Neural cell (in vitro differentiated cells): Measurements from ENCODE around the gene IGF2BP2. TPM values are rescaled to one million over a fixed set of nuclear protein-coding genes. Genes with fewer than 3 reads are reported as not detected.

Experiments
- H2AFZ ChIP-seq: fragments of 200-600, 300-800 bp; sonication (generic), shearing (Covaris generic); 2 replicates; pipeline ENCODE4 v1.6.0; 2014; ENCODE audit warnings: low read depth, mild to moderate bottlenecking, antibody characterized with exemption, low read length, moderate library complexity
- H3F3A ChIP-seq: fragments of 200-600 bp; shearing (Covaris generic); 2 replicates; pipeline ENCODE4 v1.6.1; 2016; ENCODE audit warnings: mild to moderate bottlenecking, moderate library complexity, mixed read lengths, antibody characterized with exemption, low read length; ENCODE audit not compliant: insufficient read depth, poor library complexity, severe bottlenecking
- H3K27ac ChIP-seq: fragments of 200-600, 300-800 bp; sonication (generic), shearing (Covaris generic); 2 replicates; pipeline ENCODE4 v1.5.1; 2014; ENCODE audit warnings: mild to moderate bottlenecking, low read length, moderate library complexity
- H3K27me3 ChIP-seq: fragments of 300-800, 200-600 bp; sonication (generic), shearing (Covaris generic); 2 replicates; pipeline ENCODE4 v1.6.0; 2014; ENCODE audit warnings: mild to moderate bottlenecking, low read depth, low read length, moderate library complexity; ENCODE audit not compliant: insufficient read depth
- H3K36me3 ChIP-seq: fragments of 300-800, 200-600 bp; sonication (generic), shearing (Covaris generic); 2 replicates; pipeline ENCODE4 v1.5.1; 2014; ENCODE audit warnings: mild to moderate bottlenecking, antibody characterized with exemption, low read length, moderate library complexity; ENCODE audit not compliant: insufficient read depth
- H3K4me2 ChIP-seq: fragments of 300-800, 200-600 bp; sonication (generic), shearing (Covaris generic); 2 replicates; pipeline ENCODE4 v1.6.0; 2014; ENCODE audit warnings: mild to moderate bottlenecking, low read length
- H3K4me3 ChIP-seq: fragments of 300-800, 200-600 bp; sonication (generic), shearing (Covaris generic); 2 replicates; pipeline ENCODE4 v1.5.1; 2014; ENCODE audit warnings: mild to moderate bottlenecking, low read length, moderate library complexity
- H3K79me2 ChIP-seq: fragments of 200-600 bp; shearing (Covaris generic); replicated peaks from 2 replicates; pipeline ENCODE4 v1.6.0; 2014; ENCODE audit warnings: mild to moderate bottlenecking, low read length, moderate library complexity; ENCODE audit not compliant: insufficient read depth
- H3K9ac ChIP-seq: fragments of 300-800, 200-600 bp; sonication (generic), shearing (Covaris generic); 2 replicates; pipeline ENCODE4 v1.6.1; 2016; ENCODE audit warnings: mild to moderate bottlenecking, low read length, mixed read lengths
- H3K9me2 ChIP-seq: fragments of 200-600 bp; shearing (Covaris generic); 2 replicates; pipeline ENCODE4 v1.6.1; 2016; ENCODE audit warnings: mild to moderate bottlenecking, low read length, mixed read lengths; ENCODE audit not compliant: insufficient read depth
- H3K9me3 ChIP-seq: fragments of 200-600, 300-800 bp; sonication (generic), shearing (Covaris generic); 2 replicates; pipeline ENCODE4 v1.6.1; 2016; ENCODE audit warnings: mild to moderate bottlenecking, mixed run types, low read length, moderate library complexity, mixed read lengths
- H4K20me1 ChIP-seq: fragments of 200-600 bp; shearing (Covaris generic); 2 replicates; pipeline ENCODE4 v1.6.1; 2016; ENCODE audit warnings: mild to moderate bottlenecking, mixed run types; ENCODE audit not compliant: insufficient read depth
- CTCF ChIP-seq: fragments of 450-650 bp; IDR thresholded peaks from 2 replicates; pipeline ENCODE4 v1.5.1; 2014; ENCODE audit warnings: antibody characterized with exemption, mild to moderate bottlenecking, moderate library complexity; ENCODE audit not compliant: poor library complexity, severe bottlenecking
- EP300 ChIP-seq: fragments of 450-650 bp; conservative IDR thresholded peaks from 2 replicates; pipeline ENCODE4 v1.6.1; 2014; ENCODE audit warnings: antibody characterized with exemption, mild to moderate bottlenecking, moderate library complexity; ENCODE audit not compliant: poor library complexity, severe bottlenecking
- EZH2 ChIP-seq: fragments of 200-600, 300-800 bp; shearing (Covaris generic), sonication (generic); IDR thresholded peaks from 2 replicates; pipeline ENCODE4 v1.6.1; 2014; ENCODE audit warnings: antibody characterized with exemption, low read length, borderline replicate concordance, mild to moderate bottlenecking; ENCODE audit not compliant: insufficient read depth, poor library complexity, severe bottlenecking
- MXI1 ChIP-seq: fragments of 450-650 bp; conservative IDR thresholded peaks from 2 replicates; pipeline ENCODE4 v1.6.1; 2014; ENCODE audit warnings: antibody characterized with exemption, mild to moderate bottlenecking; ENCODE audit not compliant: poor library complexity, severe bottlenecking
- POLR2AphosphoS5 ChIP-seq: IDR thresholded peaks from 2 replicates; pipeline ENCODE4 v1.6.1; 2012
- RAD21 ChIP-seq: fragments of 450-650 bp; conservative IDR thresholded peaks from 2 replicates; pipeline ENCODE4 v1.6.1; 2014; ENCODE audit warnings: antibody characterized with exemption, mild to moderate bottlenecking, moderate library complexity
- REST ChIP-seq: IDR thresholded peaks from 2 replicates; pipeline ENCODE4 v1.6.1; 2012; ENCODE audit warnings: borderline replicate concordance
- SMC3 ChIP-seq: fragments of 450-650 bp; conservative IDR thresholded peaks from 2 replicates; pipeline ENCODE4 v1.6.1; 2014; ENCODE audit warnings: antibody characterized with exemption, mild to moderate bottlenecking, moderate library complexity; ENCODE audit not compliant: poor library complexity
- TAF1 ChIP-seq: IDR thresholded peaks from 2 replicates; pipeline ENCODE4 v1.6.1; 2012; ENCODE audit warnings: low read depth
- polyA plus RNA-seq: library from polyadenylated mRNA; depleted of rRNA; stranded (reverse); fragments of >200 nt; gene quantifications from 2 replicates; pipeline ENCODE4 v1.2.3, GENCODE V29; 2014

IGF2BP2 gene
- polyA plus RNA-seq, 1 donor from 2014 or later = 46.6 TPM

GRCh38 chr3:185740133-185740532, 84.7 kb downstream of the IGF2BP2 start:
- H3K27ac ChIP-seq = no peak overlapping the region
- H3K9me2 ChIP-seq = no peaks in the 10 kb centered on the region
- H3F3A ChIP-seq = no peaks in the 10 kb centered on the region
- TF ChIP-seq MXI1 (no peak), TAF1 (no peak), EP300 (no peak), EZH2 (no peak), SMC3 (no peak), RAD21 (no peak), CTCF (no peak), REST (no peak), POLR2AphosphoS5 (no peak)
- H3K9me3 ChIP-seq = no peaks in the 10 kb centered on the region
- H3K79me2 ChIP-seq = peaks cover 87% of the 10 kb centered on the region
- no peaks in the 10 kb centered on the region for H3K27me3 ChIP-seq
- H4K20me1 ChIP-seq = peaks cover 7% of the 10 kb centered on the region
- H3K4me3 ChIP-seq = no peak overlapping the region
- no peaks in the 10 kb centered on the region for H3K36me3 ChIP-seq
- no peak overlapping the region for H2AFZ ChIP-seq
- H3K9ac ChIP-seq = no peak overlapping the region
- H3K4me2 ChIP-seq = no peak overlapping the region

- Histone ChIP-seq H3K27ac (no peak overlapping the region), H2AFZ (no peak overlapping the region), H3K36me3 (no peaks in the 10 kb centered on the region), H3K4me3 (no peak overlapping the region), H4K20me1 (peaks cover 4% of the 10 kb centered on the region), H3F3A (no peaks in the 10 kb centered on the region), H3K27me3 (no peaks in the 10 kb centered on the region), H3K9me2 (no peaks in the 10 kb centered on the region), H3K79me2 (peaks cover 87% of the 10 kb centered on the region), H3K9me3 (no peaks in the 10 kb centered on the region), H3K4me2 (no peak overlapping the region), H3K9ac (no peak overlapping the region)
- TF ChIP-seq CTCF (no peak), RAD21 (no peak), SMC3 (no peak), EP300 (no peak), TAF1 (no peak), EZH2 (no peak), POLR2AphosphoS5 (no peak)
These were observed 85.6 kb downstream of the IGF2BP2 start for GRCh38 chr3:185739264-185739701.
